Stimulated activated CD4-positive, alpha-beta T cell treated with anti-CD3 and anti-CD28 coated beads, Interleukin-12 subunit alpha, Interleukin-12 subunit beta, amount 100 ng/mL, for 4 hours (primary cell): ENCODE measurements around the gene FOXE3.

Source experiments
- DNase-seq: peaks from one replicate; pipeline ENCODE4 v3.0.0-alpha.2; 2020

FOXE3 gene

GRCh38 chr1:47415728-47416318, at the start of gene FOXE3:
FOXE3 (plus strand) TSS chr1:47416285; CDS start chr1:47416316, 31 bp downstream.
- no peak for DNase-seq

GRCh38 chr1:47367651-47368050, 48.4 kb upstream of the FOXE3 start:
- no peak for DNase-seq

- DNase-seq: no peak
These were observed 45.0 kb upstream of the FOXE3 start for GRCh38 chr1:47371016-47371517.

GRCh38 chr1:47374501-47374900, 41.6 kb upstream of the FOXE3 start:
- no peak for DNase-seq

GRCh38 chr1:47378147-47378546, 37.9 kb upstream of the FOXE3 start:
- DNase-seq: no peak

GRCh38 chr1:47380699-47381098, 35.4 kb upstream of the FOXE3 start:
- no peak for DNase-seq

- no peak for DNase-seq
These were observed 33.6 kb upstream of the FOXE3 start for GRCh38 chr1:47382399-47382983.

- no peak for DNase-seq
These were observed 32.0 kb upstream of the FOXE3 start for GRCh38 chr1:47384083-47384482.

- DNase-seq: no peak
These were observed 31.1 kb upstream of the FOXE3 start for GRCh38 chr1:47385020-47385419.

- DNase-seq: no peak
These were observed 29.8 kb upstream of the FOXE3 start for GRCh38 chr1:47386268-47386667.

- no peak for DNase-seq
These were observed 27.8 kb upstream of the FOXE3 start for GRCh38 chr1:47388030-47388890.

- peak; percentile 32 for DNase-seq
These were observed 27.2 kb upstream of the FOXE3 start for GRCh38 chr1:47388891-47389238.

GRCh38 chr1:47389731-47390130, 26.4 kb upstream of the FOXE3 start:
- DNase-seq: no peak

- no peak for DNase-seq
These were observed 25.2 kb upstream of the FOXE3 start for GRCh38 chr1:47390843-47391242.

GRCh38 chr1:47393141-47393540, 22.9 kb upstream of the FOXE3 start:
- DNase-seq: no peak

- DNase-seq: no peak
These were observed 20.7 kb upstream of the FOXE3 start for GRCh38 chr1:47395433-47395832.

GRCh38 chr1:47396671-47397196, 19.4 kb upstream of the FOXE3 start:
- DNase-seq: no peak

GRCh38 chr1:47399138-47399845, 16.8 kb upstream of the FOXE3 start:
- DNase-seq: no peak

- DNase-seq: no peak
These were observed 16.3 kb upstream of the FOXE3 start for GRCh38 chr1:47399846-47400155.

GRCh38 chr1:47401761-47402160, 14.3 kb upstream of the FOXE3 start:
- DNase-seq: no peak

- DNase-seq: no peak
These were observed 13.5 kb upstream of the FOXE3 start for GRCh38 chr1:47402591-47402990.

GRCh38 chr1:47403321-47403910, 12.7 kb upstream of the FOXE3 start:
- DNase-seq: no peak

GRCh38 chr1:47405697-47406096, 10.4 kb upstream of the FOXE3 start:
- DNase-seq: no peak
